MCF 10A (cell line): ENCODE measurements around the gene TULP4. TPM values are rescaled to one million over a fixed set of nuclear protein-coding genes. Genes with fewer than 3 reads are reported as not detected.
A peak's percentile ranks its signal among the peaks of the same experiment; 100 is the strongest.

ENCODE experiments used
- Bru-seq: library from RNA; stranded (reverse); fragments of 400-500 nt; gene quantifications from one replicate; lab custom pipeline; 2021; lab: Mats Ljungman, UMichigan
- BruChase-seq, 2 experiments: library from RNA; stranded (reverse); fragments of 400-500 nt; gene quantifications; one replicate each; lab custom pipeline; 2021; lab: Mats Ljungman, UMichigan
- BruUV-seq: library from RNA; stranded (reverse); fragments of 400-500 nt; replicated peaks from 2 replicates; lab custom pipeline; 2021; lab: Mats Ljungman, UMichigan
- CTCF ChIA-PET: fragments of 300-600 bp; sonication (Branson Sonifier 250); formaldehyde crosslinking; extraction: SDS; loops from one replicate; lab custom pipeline; 2021; ENCODE audit warnings: antibody characterized with exemption, inconsistent platforms; lab: Yijun Ruan, JAX
- POLR2A ChIA-PET: fragments of 300-600, 350-650 bp; sonication (Branson Sonifier 250); formaldehyde crosslinking; extraction: SDS; loops from one replicate; lab custom pipeline; 2020; ENCODE audit warnings: antibody characterized with exemption, inconsistent platforms; lab: Yijun Ruan, JAX
- DNase-seq: peaks from one replicate; pipeline ENCODE4 v3.0.0-alpha.2; 2018; ENCODE audit not compliant: unreplicated experiment
- H3K27ac Mint-ChIP-seq: one replicate; pipeline ENCODE4 v1.8.0; 2022; ENCODE audit warnings: mild to moderate bottlenecking, low read depth, mixed read lengths; ENCODE audit not compliant: unreplicated experiment
- H3K27me3 Mint-ChIP-seq: one replicate; pipeline ENCODE4 v1.8.0; 2022; ENCODE audit warnings: mixed read lengths; ENCODE audit not compliant: insufficient read depth, unreplicated experiment
- H3K36me3 Mint-ChIP-seq: one replicate; pipeline ENCODE4 v1.8.0; 2022; ENCODE audit warnings: mild to moderate bottlenecking, moderate library complexity, mixed read lengths; ENCODE audit not compliant: insufficient read depth, unreplicated experiment
- H3K4me1 Mint-ChIP-seq: one replicate; pipeline ENCODE4 v1.8.0; 2022; ENCODE audit warnings: mixed read lengths; ENCODE audit not compliant: insufficient read depth, unreplicated experiment
- H3K4me3 Mint-ChIP-seq: one replicate; pipeline ENCODE4 v1.8.0; 2022; ENCODE audit warnings: mild to moderate bottlenecking, moderate library complexity, mixed read lengths; ENCODE audit not compliant: unreplicated experiment
- H3K9me3 Mint-ChIP-seq: one replicate; pipeline ENCODE4 v1.8.0; 2022; ENCODE audit warnings: mixed read lengths; ENCODE audit not compliant: unreplicated experiment
- intact Hi-C: fragments of 100-400 bp; cut with micrococcal nuclease; formaldehyde crosslinking; loops from 2 replicates; pipeline ENCODE4 v1.14.1; 2022
- long read RNA-seq: library from polyadenylated mRNA; stranded (forward); transcript quantifications from one replicate; pipeline ENCODE4 v2.0.0, GENCODE V29; 2022
- total RNA-seq: library from RNA; stranded (reverse); gene quantifications from 2 replicates; pipeline ENCODE4 v1.2.3, GENCODE V29; 2022
- TF ChIP-seq, protein P1 (sequence below): fragments of 200-600 bp; IDR thresholded peaks from one replicate; pipeline ENCODE4 v1.8.0; 2022; ENCODE audit warnings: antibody characterized with exemption, mild to moderate bottlenecking; ENCODE audit not compliant: unreplicated experiment

Gene TULP4, protein sequence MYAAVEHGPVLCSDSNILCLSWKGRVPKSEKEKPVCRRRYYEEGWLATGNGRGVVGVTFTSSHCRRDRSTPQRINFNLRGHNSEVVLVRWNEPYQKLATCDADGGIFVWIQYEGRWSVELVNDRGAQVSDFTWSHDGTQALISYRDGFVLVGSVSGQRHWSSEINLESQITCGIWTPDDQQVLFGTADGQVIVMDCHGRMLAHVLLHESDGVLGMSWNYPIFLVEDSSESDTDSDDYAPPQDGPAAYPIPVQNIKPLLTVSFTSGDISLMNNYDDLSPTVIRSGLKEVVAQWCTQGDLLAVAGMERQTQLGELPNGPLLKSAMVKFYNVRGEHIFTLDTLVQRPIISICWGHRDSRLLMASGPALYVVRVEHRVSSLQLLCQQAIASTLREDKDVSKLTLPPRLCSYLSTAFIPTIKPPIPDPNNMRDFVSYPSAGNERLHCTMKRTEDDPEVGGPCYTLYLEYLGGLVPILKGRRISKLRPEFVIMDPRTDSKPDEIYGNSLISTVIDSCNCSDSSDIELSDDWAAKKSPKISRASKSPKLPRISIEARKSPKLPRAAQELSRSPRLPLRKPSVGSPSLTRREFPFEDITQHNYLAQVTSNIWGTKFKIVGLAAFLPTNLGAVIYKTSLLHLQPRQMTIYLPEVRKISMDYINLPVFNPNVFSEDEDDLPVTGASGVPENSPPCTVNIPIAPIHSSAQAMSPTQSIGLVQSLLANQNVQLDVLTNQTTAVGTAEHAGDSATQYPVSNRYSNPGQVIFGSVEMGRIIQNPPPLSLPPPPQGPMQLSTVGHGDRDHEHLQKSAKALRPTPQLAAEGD (N-terminal part only)
- 64.2 and 71.8 TPM in 2 replicates for total RNA-seq
- percentile 81 among the genes with signal in this experiment for Bru-seq, nascent RNA
- percentile 91 among the genes with signal in this experiment for BruChase-seq, experiment 1, labeled RNA remaining after a 6-hour chase
- BruChase-seq, experiment 2, labeled RNA remaining after a 2-hour chase = percentile 83 among the genes with signal in this experiment
- long read RNA-seq, partial matches to known transcripts = 5 of 17 reads
- long read RNA-seq, other reads (novel, unspliced or antisense) = 12 of 17 reads

DNA sequence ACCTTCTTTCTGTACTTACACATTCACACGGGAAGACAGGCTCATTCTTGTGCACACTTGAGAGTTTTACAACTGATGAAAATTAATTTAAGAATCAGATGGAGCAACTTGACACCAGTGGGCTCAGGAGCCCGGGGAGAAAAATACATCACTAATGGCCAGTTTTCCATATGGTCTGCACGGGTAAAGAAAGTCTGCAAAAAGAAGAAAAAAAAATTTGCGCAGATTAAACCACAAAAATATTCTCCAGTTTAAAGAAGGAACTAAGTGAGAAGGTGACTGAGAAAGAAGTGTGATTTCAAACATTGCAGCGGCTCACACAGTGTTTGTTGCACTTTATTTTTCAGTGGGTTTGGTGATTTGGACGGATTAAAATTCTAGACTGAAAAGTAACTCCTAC is at the start of gene TULP4:
Gene TULP4, plus strand, starts transcription at position 301 of the 400 bp plus-strand sequence. CDS start 1,552 bp downstream, outside the sequence.
- TSS peak; percentile 50 for BruUV-seq
- Mint-ChIP-seq H3K9me3 (peaks cover 8% of the 10 kb centered on the region), H3K4me3 (peak within 1 kb of the TSS; percentile 53), H3K4me1 (peaks cover 38% of the 10 kb centered on the region), H3K27me3 (no peaks in the 10 kb centered on the region), H3K36me3 (peaks cover 37% of the 10 kb centered on the region), H3K27ac (peak within 1 kb of the TSS; percentile 84)
- no peak for DNase-seq
- CTCF ChIA-PET = no interaction called here
- intact Hi-C loops = no loop called here
- POLR2A ChIA-PET = interaction anchor here (1.3 to 2.2 kb wide), 5 partner anchors 10 to 100 kb away, joined by 3 to 11 read pairs (median 7); no protein-coding TSS in a partner anchor
- TF ChIP-seq, protein P1, sequence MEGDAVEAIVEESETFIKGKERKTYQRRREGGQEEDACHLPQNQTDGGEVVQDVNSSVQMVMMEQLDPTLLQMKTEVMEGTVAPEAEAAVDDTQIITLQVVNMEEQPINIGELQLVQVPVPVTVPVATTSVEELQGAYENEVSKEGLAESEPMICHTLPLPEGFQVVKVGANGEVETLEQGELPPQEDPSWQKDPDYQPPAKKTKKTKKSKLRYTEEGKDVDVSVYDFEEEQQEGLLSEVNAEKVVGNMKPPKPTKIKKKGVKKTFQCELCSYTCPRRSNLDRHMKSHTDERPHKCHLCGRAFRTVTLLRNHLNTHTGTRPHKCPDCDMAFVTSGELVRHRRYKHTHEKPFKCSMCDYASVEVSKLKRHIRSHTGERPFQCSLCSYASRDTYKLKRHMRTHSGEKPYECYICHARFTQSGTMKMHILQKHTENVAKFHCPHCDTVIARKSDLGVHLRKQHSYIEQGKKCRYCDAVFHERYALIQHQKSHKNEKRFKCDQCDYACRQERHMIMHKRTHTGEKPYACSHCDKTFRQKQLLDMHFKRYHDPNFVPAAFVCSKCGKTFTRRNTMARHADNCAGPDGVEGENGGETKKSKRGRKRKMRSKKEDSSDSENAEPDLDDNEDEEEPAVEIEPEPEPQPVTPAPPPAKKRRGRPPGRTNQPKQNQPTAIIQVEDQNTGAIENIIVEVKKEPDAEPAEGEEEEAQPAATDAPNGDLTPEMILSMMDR = no peak

DNA sequence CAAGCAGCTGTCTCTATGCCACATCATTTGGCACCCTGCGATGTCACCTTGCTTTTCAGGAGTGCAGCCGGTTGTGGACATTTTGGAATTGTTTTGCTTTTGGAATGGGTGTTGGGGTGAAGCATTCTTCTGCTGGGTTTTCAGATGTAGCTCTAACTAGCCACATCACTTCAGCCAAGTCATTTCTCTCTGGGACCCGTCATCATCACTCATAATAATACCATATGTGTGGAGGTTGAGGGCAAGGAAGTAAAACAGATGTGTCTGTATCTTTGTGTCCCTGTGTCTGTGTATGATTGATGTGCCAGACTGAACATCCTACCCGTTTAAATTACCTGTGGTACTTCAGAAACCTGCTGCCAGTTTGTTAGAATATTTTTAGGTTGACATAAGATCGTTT is 49.5 kb upstream of the TULP4 start:
- Mint-ChIP-seq H3K4me1 (peaks cover 5% of the 10 kb centered on the region), H3K36me3 (peaks cover 4% of the 10 kb centered on the region), H3K27ac (no peak overlapping the region), H3K4me3 (no peak overlapping the region), H3K9me3 (no peaks in the 10 kb centered on the region), H3K27me3 (no peaks in the 10 kb centered on the region)
- no peak for DNase-seq
- POLR2A ChIA-PET = no interaction called here
- TF ChIP-seq, protein P1 = no peak
- BruUV-seq = no TSS peak
- intact Hi-C loops = no loop called here
- CTCF ChIA-PET = no interaction called here

DNA sequence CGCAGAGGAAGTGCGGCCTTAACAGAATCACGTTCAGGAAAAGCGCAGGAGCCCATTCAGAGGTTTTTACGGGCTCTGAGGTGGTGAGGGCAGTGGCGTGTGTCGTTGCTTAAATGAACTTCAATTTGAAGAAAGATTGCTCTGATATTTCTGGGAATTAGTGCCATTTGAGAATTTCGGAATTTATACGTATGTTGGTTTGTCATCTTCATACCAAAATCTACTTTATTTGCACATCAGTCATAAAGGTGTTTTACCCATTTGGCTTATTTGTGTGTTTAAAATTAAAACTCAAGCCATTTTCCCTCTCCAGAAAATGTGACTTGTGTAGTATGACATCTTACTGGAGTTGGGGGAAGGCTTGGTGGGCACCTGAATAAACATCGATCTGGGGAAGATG is 48.1 kb upstream of the TULP4 start:
- Mint-ChIP-seq H3K4me3 (no peak overlapping the region), H3K36me3 (peaks cover 5% of the 10 kb centered on the region), H3K27me3 (no peaks in the 10 kb centered on the region), H3K4me1 (no peaks in the 10 kb centered on the region), H3K9me3 (no peaks in the 10 kb centered on the region), H3K27ac (no peak overlapping the region)
- ChIA-PET CTCF (no interaction called here), POLR2A (interaction anchor here (1.0 kb wide), 1 partner anchor 114 kb away, joined by 3 read pairs; no protein-coding TSS in a partner anchor)
- BruUV-seq = no TSS peak
- intact Hi-C loops = no loop called here
- no peak for DNase-seq
- TF ChIP-seq, protein P1 = no peak
